ENCODE results near the gene UBE4B. TPM values are rescaled to one million over a fixed set of nuclear protein-coding genes. Genes with fewer than 3 reads are reported as not detected.
A peak's percentile ranks its signal among the peaks of the same experiment; 100 is the strongest.
"Not testable (repeated sequence)": the region's sequence is repeated elsewhere in the genome, so short reads cannot be mapped to it uniquely, and the experiment has no call there.

The UBE4B gene
- total RNA-seq, 1 donor from 2014 or later: 32.2 TPM

GRCh38 chr1:10073371-10073770 lies 40.6 kb downstream of the UBE4B start:
- not testable (repeated sequence) for DNase-seq

GRCh38 chr1:10074059-10074851 lies 41.5 kb downstream of the UBE4B start:
- no peak for DNase-seq

- no peak for DNase-seq
These were observed 42.3 kb downstream of the UBE4B start for GRCh38 chr1:10074852-10075730.

GRCh38 chr1:10075732-10076131 lies 43.0 kb downstream of the UBE4B start:
- no peak for DNase-seq

- no peak for DNase-seq
These were observed 45.7 kb downstream of the UBE4B start for GRCh38 chr1:10078494-10078893.

GRCh38 chr1:10080523-10080922 lies 47.8 kb downstream of the UBE4B start:
- no peak for DNase-seq

- no peak for DNase-seq
These were observed 50.2 kb downstream of the UBE4B start for GRCh38 chr1:10082785-10083479.

GRCh38 chr1:10084045-10084444 lies 51.3 kb downstream of the UBE4B start:
- DNase-seq: no peak

- DNase-seq: no peak
These were observed 52.3 kb downstream of the UBE4B start for GRCh38 chr1:10085076-10085475.

- DNase-seq: no peak
These were observed 54.5 kb downstream of the UBE4B start for GRCh38 chr1:10087210-10087609.

GRCh38 chr1:10101929-10102328 lies 69.2 kb downstream of the UBE4B start:
- DNase-seq: no peak

GRCh38 chr1:10103193-10103592 lies 70.4 kb downstream of the UBE4B start:
- DNase-seq: no peak

- no peak for DNase-seq
These were observed 72.1 kb downstream of the UBE4B start for GRCh38 chr1:10104834-10105233.

GRCh38 chr1:10105484-10105883 lies 72.7 kb downstream of the UBE4B start:
- no peak for DNase-seq

- DNase-seq: no peak
These were observed 73.5 kb downstream of the UBE4B start for GRCh38 chr1:10106241-10106640.

GRCh38 chr1:10106756-10107475 lies 74.2 kb downstream of the UBE4B start:
- DNase-seq: peak; percentile 12

GRCh38 chr1:10107476-10107847 lies 74.7 kb downstream of the UBE4B start:
- not testable (repeated sequence) for DNase-seq

- no peak for DNase-seq
These were observed 75.4 kb downstream of the UBE4B start for GRCh38 chr1:10108134-10108663.

GRCh38 chr1:10108948-10109708 lies 76.4 kb downstream of the UBE4B start:
- no peak for DNase-seq

- no peak for DNase-seq
These were observed 80.7 kb downstream of the UBE4B start for GRCh38 chr1:10113501-10113900.

GRCh38 chr1:10114746-10115145 lies 82.0 kb downstream of the UBE4B start:
- no peak for DNase-seq

All from tongue (tissue), 2 donors.